ENCODE measurements around the gene MORF4L2.
A peak's percentile ranks its signal among the peaks of the same experiment; 100 is the strongest.

MORF4L2 gene

GRCh38 chrX:103631145-103631544, 55.4 kb downstream of the MORF4L2 start:
- no peak for DNase-seq

DNA sequence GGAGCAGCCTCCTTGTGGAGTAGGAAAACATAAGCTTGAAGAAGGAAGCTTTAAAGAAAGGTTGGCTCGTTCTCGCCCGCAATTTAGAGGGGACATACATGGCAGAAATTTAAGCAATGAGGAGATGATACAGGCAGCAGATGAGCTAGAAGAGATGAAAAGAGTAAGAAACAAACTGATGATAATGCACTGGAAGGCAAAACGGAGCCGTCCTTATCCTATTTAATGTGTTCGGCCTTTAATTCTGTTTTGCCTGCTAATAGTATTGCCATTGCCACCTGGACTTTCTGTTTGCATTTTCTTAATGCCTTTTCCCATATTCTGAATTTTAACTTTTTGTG, 56.4 kb downstream of the MORF4L2 start:
- DNase-seq: no peak

DNA sequence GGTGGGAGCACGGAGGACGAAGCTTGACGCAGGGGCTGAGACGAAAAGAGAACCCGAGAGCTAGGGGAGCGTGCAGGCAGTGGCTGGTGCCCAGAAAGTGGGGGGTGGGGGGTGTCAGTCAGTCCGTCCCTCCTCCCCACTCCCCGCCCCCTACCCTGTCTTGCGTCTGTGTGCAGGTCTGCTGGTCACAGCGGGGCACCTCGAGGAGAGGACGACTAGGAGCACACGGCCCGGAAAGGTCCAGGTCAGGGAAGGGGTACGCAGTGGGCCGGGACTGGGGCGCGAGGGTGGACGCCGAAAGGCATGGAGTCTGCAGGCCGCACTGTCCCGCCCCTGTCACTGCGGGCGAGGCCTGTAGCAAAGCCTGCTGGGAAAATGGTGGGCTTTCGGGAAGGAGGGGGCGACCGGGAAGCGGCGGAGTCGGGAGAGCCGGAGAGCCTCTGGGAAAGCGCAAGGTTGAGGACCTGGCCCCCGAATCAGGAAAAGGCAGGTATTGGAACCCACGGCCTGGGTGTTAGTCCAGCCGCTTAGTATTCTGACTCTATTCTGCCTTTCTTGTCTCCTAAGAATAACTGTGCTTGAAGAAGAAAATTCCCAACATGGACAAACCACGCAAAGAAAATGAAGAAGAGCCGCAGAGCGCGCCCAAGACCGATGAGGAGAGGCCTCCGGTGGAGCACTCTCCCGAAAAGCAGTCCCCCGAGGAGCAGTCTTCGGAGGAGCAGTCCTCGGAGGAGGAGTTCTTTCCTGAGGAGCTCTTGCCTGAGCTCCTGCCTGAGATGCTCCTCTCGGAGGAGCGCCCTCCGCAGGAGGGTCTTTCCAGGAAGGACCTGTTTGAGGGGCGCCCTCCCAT, 57.0 kb downstream of the MORF4L2 start:
- peak; percentile 18 for DNase-seq

DNA sequence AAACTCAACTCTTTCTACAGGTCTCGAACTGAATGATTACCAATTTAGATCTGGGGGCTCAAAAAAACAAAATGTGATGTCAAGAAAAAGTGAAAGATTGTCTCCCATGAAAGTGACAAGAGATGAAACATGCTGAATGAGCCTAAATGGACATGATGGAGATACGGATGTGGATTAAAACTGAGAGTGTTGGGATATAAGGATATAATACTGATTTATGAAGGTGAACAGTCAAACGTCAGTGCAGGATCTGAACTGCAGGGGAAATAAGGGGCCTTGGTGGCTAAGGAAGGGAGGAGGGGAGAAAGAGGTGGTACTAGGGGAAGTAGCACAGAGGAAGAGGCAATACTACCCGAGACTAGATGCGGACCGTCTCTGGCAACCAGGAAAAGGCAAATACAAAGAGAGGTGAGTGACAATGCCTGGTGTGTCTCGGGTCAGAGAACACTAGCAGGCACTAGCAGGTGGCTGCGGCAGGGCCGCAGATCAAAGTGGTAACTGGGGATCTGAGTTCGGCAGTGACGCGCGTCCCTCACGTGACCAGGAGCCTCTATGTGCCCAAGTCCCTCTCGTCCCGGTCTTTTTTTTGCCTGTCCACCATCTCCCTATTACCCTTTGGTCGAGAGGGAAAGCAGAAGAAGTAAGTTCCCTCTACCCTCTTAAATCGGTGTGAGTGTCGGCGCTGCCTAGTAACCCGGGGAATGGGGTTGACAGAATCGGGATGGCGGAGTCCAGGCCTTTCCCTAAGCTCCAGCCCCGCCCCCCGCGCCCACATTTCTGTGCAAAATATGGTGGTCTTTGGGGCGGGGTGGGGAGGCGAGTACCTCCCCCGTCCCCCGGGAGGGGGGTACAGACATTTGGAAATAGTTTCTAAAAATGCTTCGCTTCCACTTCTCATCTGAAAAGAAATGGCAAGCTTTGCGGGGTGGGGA, 57.8 kb downstream of the MORF4L2 start, which contains the start of gene TCEAL1:
Gene TCEAL1, plus strand, starts transcription at position 590 of the 932 bp plus-strand sequence. CDS start 942 bp downstream, outside the sequence.
- DNase-seq: peak; percentile 51

DNA sequence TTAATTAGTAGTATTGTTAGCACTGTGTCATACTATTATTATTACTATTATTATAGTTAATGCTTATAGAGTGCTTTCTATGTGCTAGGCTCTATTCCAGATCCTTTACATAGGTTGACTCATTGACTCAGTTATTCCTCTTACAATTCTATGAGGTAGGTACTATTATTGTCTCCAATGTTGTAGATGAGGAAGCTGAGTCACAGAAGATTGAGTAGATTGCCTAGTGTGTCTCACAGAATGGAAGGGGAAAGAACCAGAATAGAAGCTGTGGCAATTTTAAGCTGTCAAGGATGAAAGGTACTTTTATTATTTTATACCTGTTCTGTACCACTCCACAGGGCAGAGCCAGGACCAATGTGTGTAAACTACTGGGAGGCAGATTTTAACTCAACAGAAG, 59.6 kb downstream of the MORF4L2 start:
- no peak for DNase-seq
